WERI-Rb-1 (cell line): ENCODE measurements around the gene SLC1A6.

ENCODE experiments used
- DNase-seq: peaks from one replicate; pipeline ENCODE4 v3.0.0-alpha.2; 2020
- H3K27ac ChIP-seq: fragments of 250-450 bp; sonication (Bioruptor Pico); 2 replicates; pipeline ENCODE4 v1.5.1; 2020; ENCODE audit warnings: mild to moderate bottlenecking, moderate library complexity
- H3K27me3 ChIP-seq: fragments of 250-450 bp; sonication (Bioruptor Pico); 2 replicates; pipeline ENCODE4 v1.5.1; 2021; ENCODE audit warnings: mild to moderate bottlenecking, low read depth, moderate library complexity; ENCODE audit not compliant: insufficient read depth, severe bottlenecking
- H3K36me3 ChIP-seq: fragments of 250-450 bp; sonication (Bioruptor Pico); 2 replicates; pipeline ENCODE4 v1.5.1; 2020; ENCODE audit warnings: mild to moderate bottlenecking, moderate library complexity
- H3K4me3 ChIP-seq: 2 replicates; pipeline ENCODE4 v1.5.1; 2011; ENCODE audit warnings: low read depth, mild to moderate bottlenecking, control low read depth, low read length
- H3K9me3 ChIP-seq: fragments of 250-450 bp; sonication (Bioruptor Pico); 2 replicates; pipeline ENCODE4 v1.5.1; 2021; ENCODE audit warnings: mild to moderate bottlenecking, moderate library complexity; ENCODE audit not compliant: severe bottlenecking
- TF ChIP-seq, protein P1 (sequence below): IDR thresholded peaks from 2 replicates; pipeline ENCODE4 v1.5.1; 2011; ENCODE audit warnings: low read depth, mild to moderate bottlenecking, control low read depth, inconsistent platforms, low read length

Gene SLC1A6

DNA sequence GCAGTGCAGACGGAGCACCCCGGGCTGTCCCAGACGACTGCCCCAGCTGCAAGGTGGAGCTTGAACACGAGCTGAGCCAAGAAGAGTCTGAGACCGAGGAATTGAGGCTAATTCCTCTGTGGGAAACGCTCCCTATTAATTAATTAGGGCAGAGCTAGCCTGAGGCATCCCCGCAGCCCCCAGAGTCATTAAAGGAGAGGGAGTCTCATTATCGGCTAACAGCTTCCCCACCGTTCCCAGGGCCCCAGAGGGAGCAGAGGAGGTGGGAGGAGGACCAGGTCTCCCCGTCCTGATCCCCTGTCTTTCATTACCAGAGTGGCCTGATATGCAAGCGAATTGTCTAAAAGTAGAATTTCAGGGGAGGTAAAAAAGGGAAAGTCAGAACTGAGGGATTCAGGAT, 13.1 kb upstream of the SLC1A6 start:
- H3K27me3 ChIP-seq: peaks cover 84% of the 10 kb centered on the region

DNA sequence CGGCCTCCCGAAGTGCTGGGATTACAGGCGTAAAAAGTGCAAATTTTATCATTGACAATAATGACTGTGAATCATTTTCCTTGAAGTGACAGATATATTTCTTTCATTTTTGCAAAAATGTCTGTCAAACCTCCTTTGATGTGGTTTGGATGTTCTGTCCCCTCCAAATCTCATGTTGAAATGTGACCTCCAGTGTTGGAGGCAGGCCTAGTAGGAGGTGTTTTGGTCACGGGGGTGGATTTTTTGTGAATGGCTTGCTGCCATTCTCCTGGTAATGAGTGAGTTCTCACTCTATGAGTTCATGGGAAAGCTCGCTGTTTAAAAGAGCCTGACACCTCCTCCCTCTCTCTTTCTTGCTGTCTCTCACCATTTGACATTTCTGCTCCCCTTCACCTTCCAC, 5.5 kb upstream of the SLC1A6 start:
- TF ChIP-seq, protein P1, sequence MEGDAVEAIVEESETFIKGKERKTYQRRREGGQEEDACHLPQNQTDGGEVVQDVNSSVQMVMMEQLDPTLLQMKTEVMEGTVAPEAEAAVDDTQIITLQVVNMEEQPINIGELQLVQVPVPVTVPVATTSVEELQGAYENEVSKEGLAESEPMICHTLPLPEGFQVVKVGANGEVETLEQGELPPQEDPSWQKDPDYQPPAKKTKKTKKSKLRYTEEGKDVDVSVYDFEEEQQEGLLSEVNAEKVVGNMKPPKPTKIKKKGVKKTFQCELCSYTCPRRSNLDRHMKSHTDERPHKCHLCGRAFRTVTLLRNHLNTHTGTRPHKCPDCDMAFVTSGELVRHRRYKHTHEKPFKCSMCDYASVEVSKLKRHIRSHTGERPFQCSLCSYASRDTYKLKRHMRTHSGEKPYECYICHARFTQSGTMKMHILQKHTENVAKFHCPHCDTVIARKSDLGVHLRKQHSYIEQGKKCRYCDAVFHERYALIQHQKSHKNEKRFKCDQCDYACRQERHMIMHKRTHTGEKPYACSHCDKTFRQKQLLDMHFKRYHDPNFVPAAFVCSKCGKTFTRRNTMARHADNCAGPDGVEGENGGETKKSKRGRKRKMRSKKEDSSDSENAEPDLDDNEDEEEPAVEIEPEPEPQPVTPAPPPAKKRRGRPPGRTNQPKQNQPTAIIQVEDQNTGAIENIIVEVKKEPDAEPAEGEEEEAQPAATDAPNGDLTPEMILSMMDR: no peak
- H3K27ac ChIP-seq: no peak overlapping the region
- no peak for DNase-seq
- no peaks in the 10 kb centered on the region for H3K9me3 ChIP-seq
- H3K36me3 ChIP-seq: no peaks in the 10 kb centered on the region
- H3K4me3 ChIP-seq: no peak overlapping the region
- peaks cover 84% of the 10 kb centered on the region for H3K27me3 ChIP-seq

More for the DNA sequence above, 13.1 kb upstream of the SLC1A6 start:
- H3K27ac ChIP-seq: no peak overlapping the region
- DNase-seq: no peak
- no peaks in the 10 kb centered on the region for H3K9me3 ChIP-seq
- no peak overlapping the region for H3K4me3 ChIP-seq
- no peaks in the 10 kb centered on the region for H3K36me3 ChIP-seq
- TF ChIP-seq, protein P1: no peak

DNA sequence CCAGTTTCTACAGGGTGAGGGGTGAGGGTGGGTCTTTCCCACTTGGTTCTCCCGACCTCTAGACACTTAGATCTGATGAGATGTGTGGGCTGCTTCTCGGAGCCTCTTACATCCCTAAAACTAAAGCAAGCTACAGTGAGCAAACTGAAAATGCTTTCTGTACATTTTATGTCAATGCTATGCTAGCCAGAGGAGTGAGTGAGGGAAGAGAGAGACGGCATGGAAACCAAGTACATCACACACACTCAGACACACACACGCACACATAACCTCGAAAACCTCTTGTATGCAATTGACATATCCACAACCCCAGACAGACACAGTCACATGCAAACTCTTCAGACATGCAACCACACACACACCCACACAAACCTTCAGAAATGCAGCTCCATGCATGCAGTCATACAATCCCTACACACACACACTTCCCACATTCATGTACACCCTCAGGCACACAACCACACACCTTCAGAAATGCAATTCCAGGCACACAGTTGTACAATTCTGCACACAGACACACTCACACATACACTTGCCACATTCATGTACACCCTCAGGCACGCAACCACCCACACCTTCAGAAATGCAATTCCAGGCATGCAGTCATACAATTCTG, 1.4 kb downstream of the SLC1A6 start:
- Histone ChIP-seq H3K27me3 (peaks cover 83% of the 10 kb centered on the region), H3K4me3 (no peak overlapping the region), H3K36me3 (no peaks in the 10 kb centered on the region), H3K27ac (no peak overlapping the region), H3K9me3 (no peaks in the 10 kb centered on the region)
- no peak for DNase-seq
- TF ChIP-seq, protein P1: no peak

DNA sequence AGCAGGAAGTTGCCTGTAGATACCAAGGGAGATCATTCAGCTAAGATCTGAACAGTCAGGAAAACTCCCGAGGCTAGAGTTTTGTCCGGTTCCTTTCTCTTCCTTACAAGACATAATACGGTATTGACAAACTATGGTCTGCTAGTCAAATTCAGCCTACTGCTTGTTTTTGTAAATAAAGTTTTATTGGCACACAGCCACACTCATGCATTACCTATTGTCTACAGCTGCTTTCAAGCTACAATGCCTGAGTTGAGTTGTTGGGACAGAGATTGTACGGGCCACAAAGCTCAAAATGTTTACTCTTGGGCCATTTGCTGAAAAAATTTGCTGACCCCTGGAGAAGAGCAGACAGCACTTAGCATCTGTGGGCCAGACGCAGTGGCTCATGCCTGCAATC, 2.5 kb downstream of the SLC1A6 start:
- Histone ChIP-seq H3K27ac (no peak overlapping the region), H3K4me3 (no peak overlapping the region), H3K27me3 (peaks cover 84% of the 10 kb centered on the region), H3K9me3 (no peaks in the 10 kb centered on the region), H3K36me3 (no peaks in the 10 kb centered on the region)
- TF ChIP-seq, protein P1: no peak
- DNase-seq: no peak

DNA sequence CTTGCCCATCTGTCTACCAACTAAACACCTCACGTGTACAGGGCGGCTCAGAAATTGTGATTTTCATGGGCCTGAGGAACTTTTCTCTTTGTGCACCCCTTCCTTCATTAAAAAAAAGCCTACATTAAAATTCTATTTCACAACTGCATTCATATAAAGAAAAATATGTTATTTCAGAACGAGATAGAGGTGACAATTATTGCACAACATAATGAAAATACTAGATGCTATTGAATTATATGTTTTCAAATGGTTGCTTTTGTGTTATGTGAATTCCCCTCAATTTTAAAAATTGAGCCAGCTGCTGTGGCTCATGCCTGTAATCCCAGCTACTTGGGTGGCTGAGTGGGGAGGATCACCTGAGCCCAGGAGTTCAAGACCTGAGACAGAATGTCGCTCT, 5.2 kb downstream of the SLC1A6 start:
- DNase-seq: no peak
- H3K27ac ChIP-seq: no peak overlapping the region
- H3K36me3 ChIP-seq: no peaks in the 10 kb centered on the region
- no peak overlapping the region for H3K4me3 ChIP-seq
- H3K9me3 ChIP-seq: no peaks in the 10 kb centered on the region
- TF ChIP-seq, protein P1: no peak
- H3K27me3 ChIP-seq: peaks cover 85% of the 10 kb centered on the region

DNA sequence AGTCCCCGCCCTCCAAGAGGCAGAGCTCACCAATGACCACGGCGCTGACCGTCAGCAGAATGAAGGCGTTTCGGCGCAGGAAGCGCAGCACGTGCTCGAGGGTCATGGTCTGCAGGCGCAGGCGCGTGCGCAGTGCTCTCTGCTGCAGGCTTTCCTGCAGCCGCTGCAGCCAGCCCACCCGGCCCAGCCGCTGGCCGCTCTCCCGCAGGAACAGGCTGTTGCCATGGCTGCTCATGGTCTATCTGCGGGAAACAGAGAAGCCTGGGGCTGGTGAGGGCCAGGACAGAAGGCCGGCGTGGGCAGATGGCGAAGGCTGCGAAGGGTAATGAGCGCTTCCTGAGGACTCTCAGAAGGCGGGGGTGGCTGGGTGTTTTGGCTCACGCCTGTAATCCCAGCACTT, 7.0 kb downstream of the SLC1A6 start:
- Histone ChIP-seq H3K27me3 (peaks cover 84% of the 10 kb centered on the region), H3K36me3 (no peaks in the 10 kb centered on the region)
- TF ChIP-seq, protein P1: no peak

More for the DNA sequence above, 7.0 kb downstream of the SLC1A6 start:
- Histone ChIP-seq H3K4me3 (no peak overlapping the region), H3K9me3 (no peaks in the 10 kb centered on the region), H3K27ac (no peak overlapping the region)
- no peak for DNase-seq
